ENCODE results near the gene NAA40. TPM values are rescaled to one million over a fixed set of nuclear protein-coding genes. Genes with fewer than 3 reads are reported as not detected.

The NAA40 gene
- total and polyA plus RNA-seq, 2 experiments from 2014 or later = 10.1 to 24.6 TPM

- peaks cover 71% of the 10 kb centered on the region for H3K27me3 Mint-ChIP-seq (ENCODE audit: insufficient read depth, low read depth, poor library complexity)
- DNase-seq (ENCODE audit: low spot score) (no peak), ATAC-seq (no peak)
- H3F3A ChIP-seq (replicated peaks; ENCODE audit: low read depth) = peaks cover 27% of the 10 kb centered on the region
- peaks cover 4% of the 10 kb centered on the region; the same call in 2 of the 3 replicates for H3K9me3 Mint-ChIP-seq
- TF ChIP-seq ZNF114 (CRISPR knock-in tag; IDR thresholded peaks at IDR 0.05) = no peak
- H3K4me2 ChIP-seq = peak overlapping the region; percentile 92; the same call in 1 of the 2 replicates
- no peaks in the 10 kb centered on the region; the same call in 1 of the 2 replicates for H4K20me1 ChIP-seq (replicated peaks; ENCODE audit: insufficient read depth)
- no peak overlapping the region for H3K27ac Mint-ChIP-seq
- H3K4me1 Mint-ChIP-seq = peaks cover 23% of the 10 kb centered on the region
- H3K36me3 Mint-ChIP-seq (ENCODE audit: low read depth) = no peaks in the 10 kb centered on the region
- H3K4me3 ChIP-seq = no peak overlapping the region
- H3K27ac ChIP-seq (ENCODE audit: low read depth) = no peak overlapping the region
- no peak overlapping the region for H2AFZ ChIP-seq
- H3K79me2 ChIP-seq (replicated peaks; ENCODE audit: insufficient read depth) = no peaks in the 10 kb centered on the region
- H3K27me3 ChIP-seq (ENCODE audit: insufficient read depth) = peaks cover 95% of the 10 kb centered on the region
- H3K4me3 Mint-ChIP-seq = peak overlapping the region; percentile 75; the same call in 1 of the 3 replicates
- H3K36me3 ChIP-seq (ENCODE audit: insufficient read depth) = no peaks in the 10 kb centered on the region
- peaks cover 12% of the 10 kb centered on the region for H3K4me1 ChIP-seq (ENCODE audit: insufficient read depth)
- no peaks in the 10 kb centered on the region for H3K9me2 ChIP-seq (ENCODE audit: insufficient read depth)
Observed at GRCh38 chr11:64006398-64006797, 67.6 kb downstream of the NAA40 start.

Small RNA genes lying within 50 kb of the gene (small RNA-seq; reads per million reads assigned to genes)
- gene RNU6-45P (ENCODE audit: low replicate concordance) = not detected

Other genes starting within 250 kb of the NAA40 start
- gene ZFTA, start 170.2 kb upstream of the NAA40 start, total RNA-seq (2014; rRNA removed; shearing (Covaris generic)) = 32.1 and 36.6 TPM in 2 replicates
- gene ZFTA, start 170.2 kb upstream of the NAA40 start, polyA plus RNA-seq (2016; fragmentation: Nextera tagmentation; extraction: Ambion mirVana) = 8.3 and 8.5 TPM in 2 replicates
- gene SPINDOC, start 125.5 kb upstream of the NAA40 start, total RNA-seq (2014; rRNA removed; shearing (Covaris generic)) = 65.5 and 84.7 TPM in 2 replicates
- 9.4 and 12.9 TPM in 2 replicates for gene SPINDOC, start 125.5 kb upstream of the NAA40 start, polyA plus RNA-seq (2016; fragmentation: Nextera tagmentation; extraction: Ambion mirVana)
- 42.6 and 45.9 TPM in 2 replicates for gene MARK2, start 99.9 kb upstream of the NAA40 start, total RNA-seq (2014; rRNA removed; shearing (Covaris generic))
- gene MARK2, start 99.9 kb upstream of the NAA40 start, polyA plus RNA-seq (2016; fragmentation: Nextera tagmentation; extraction: Ambion mirVana) = 15.8 and 18.7 TPM in 2 replicates
- gene RCOR2, start 21.8 kb upstream of the NAA40 start, total RNA-seq (2014; rRNA removed; shearing (Covaris generic)) = 60.1 and 66.9 TPM in 2 replicates
- 4.7 and 5.5 TPM in 2 replicates for gene RCOR2, start 21.8 kb upstream of the NAA40 start, polyA plus RNA-seq (2016; fragmentation: Nextera tagmentation; extraction: Ambion mirVana)
- gene COX8A, start 35.6 kb downstream of the NAA40 start, total RNA-seq (2014; rRNA removed; shearing (Covaris generic)) = 385 and 427 TPM in 2 replicates
- gene COX8A, start 35.6 kb downstream of the NAA40 start, polyA plus RNA-seq (2016; fragmentation: Nextera tagmentation; extraction: Ambion mirVana) = 483 and 516 TPM in 2 replicates
- 94.7 and 122 TPM in 2 replicates for gene OTUB1, start 47.4 kb downstream of the NAA40 start, total RNA-seq (2014; rRNA removed; shearing (Covaris generic))
- gene OTUB1, start 47.4 kb downstream of the NAA40 start, polyA plus RNA-seq (2016; fragmentation: Nextera tagmentation; extraction: Ambion mirVana) = 193 and 207 TPM in 2 replicates
- 0.54 and 1.1 TPM in 2 replicates for gene FLRT1, start 96.9 kb downstream of the NAA40 start, total RNA-seq (2014; rRNA removed; shearing (Covaris generic))
- gene FLRT1, start 96.9 kb downstream of the NAA40 start, polyA plus RNA-seq (2016; fragmentation: Nextera tagmentation; extraction: Ambion mirVana) = 0.40 and 0.76 TPM in 2 replicates
- gene MACROD1, start 227.1 kb downstream of the NAA40 start, total RNA-seq (2014; rRNA removed; shearing (Covaris generic)) = 22.2 and 33.0 TPM in 2 replicates
- gene MACROD1, start 227.1 kb downstream of the NAA40 start, polyA plus RNA-seq (2016; fragmentation: Nextera tagmentation; extraction: Ambion mirVana) = 51.3 and 51.6 TPM in 2 replicates
- 346 and 351 TPM in 2 replicates for gene STIP1, start 247.2 kb downstream of the NAA40 start, total RNA-seq (2014; rRNA removed; shearing (Covaris generic))
- 194 and 213 TPM in 2 replicates for gene STIP1, start 247.2 kb downstream of the NAA40 start, polyA plus RNA-seq (2016; fragmentation: Nextera tagmentation; extraction: Ambion mirVana)

Measured in GM23338 (cell line).